GM18520 (cell line): ENCODE data around the gene TGFBR2.

Experiments
- ATAC-seq: cut with Tn5 transposase; IDR thresholded peaks from one replicate; pipeline ENCODE4 v1.9.1; 2021; ENCODE audit not compliant: unreplicated experiment

The TGFBR2 gene

GRCh38 chr3:30671527-30672286 is 65.3 kb downstream of the TGFBR2 start:
- no peak for ATAC-seq

- no peak for ATAC-seq
Observed at GRCh38 chr3:30672287-30672735, 65.9 kb downstream of the TGFBR2 start.

DNA sequence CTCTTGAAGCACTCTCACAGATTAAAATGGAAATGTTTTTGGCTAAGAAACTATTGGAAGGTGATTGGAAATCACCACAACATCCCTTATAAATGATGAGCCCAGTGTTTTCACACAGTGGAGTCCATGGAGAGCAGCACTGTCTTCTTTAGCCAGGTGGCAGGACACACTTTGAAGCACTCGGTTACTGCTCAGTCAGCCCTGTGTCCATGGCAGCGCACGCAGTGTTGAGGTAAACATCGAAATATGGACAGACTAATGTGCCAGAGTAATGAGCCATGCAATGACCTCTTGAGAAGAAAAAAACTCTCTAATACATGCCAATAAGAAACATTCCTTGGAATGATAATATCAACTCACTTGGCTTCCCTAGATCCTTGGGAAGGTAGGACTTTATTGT is 66.6 kb downstream of the TGFBR2 start:
- ATAC-seq = no peak

GRCh38 chr3:30673425-30674341 is 67.3 kb downstream of the TGFBR2 start:
- ATAC-seq = no peak

GRCh38 chr3:30675006-30675405 is 68.6 kb downstream of the TGFBR2 start:
- ATAC-seq = no peak

DNA sequence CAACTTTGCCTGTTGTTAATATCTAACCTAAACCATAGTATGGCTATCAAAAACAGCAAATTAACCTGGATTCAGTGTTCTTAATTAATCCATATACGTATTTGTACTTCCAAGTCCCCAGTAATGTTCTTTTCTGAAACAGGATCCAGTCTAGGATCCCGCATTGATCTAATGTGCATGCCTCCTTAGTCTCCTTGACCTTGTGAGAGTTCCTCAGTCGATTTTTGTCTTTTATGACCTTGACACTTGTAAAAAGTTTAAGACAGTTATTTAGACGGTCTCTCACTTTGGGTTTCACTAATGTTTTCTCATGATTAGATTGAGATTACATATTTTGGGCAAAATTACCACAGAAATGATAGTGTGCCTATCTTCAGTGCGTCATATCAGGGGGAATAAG is 69.4 kb downstream of the TGFBR2 start:
- ATAC-seq = no peak

DNA sequence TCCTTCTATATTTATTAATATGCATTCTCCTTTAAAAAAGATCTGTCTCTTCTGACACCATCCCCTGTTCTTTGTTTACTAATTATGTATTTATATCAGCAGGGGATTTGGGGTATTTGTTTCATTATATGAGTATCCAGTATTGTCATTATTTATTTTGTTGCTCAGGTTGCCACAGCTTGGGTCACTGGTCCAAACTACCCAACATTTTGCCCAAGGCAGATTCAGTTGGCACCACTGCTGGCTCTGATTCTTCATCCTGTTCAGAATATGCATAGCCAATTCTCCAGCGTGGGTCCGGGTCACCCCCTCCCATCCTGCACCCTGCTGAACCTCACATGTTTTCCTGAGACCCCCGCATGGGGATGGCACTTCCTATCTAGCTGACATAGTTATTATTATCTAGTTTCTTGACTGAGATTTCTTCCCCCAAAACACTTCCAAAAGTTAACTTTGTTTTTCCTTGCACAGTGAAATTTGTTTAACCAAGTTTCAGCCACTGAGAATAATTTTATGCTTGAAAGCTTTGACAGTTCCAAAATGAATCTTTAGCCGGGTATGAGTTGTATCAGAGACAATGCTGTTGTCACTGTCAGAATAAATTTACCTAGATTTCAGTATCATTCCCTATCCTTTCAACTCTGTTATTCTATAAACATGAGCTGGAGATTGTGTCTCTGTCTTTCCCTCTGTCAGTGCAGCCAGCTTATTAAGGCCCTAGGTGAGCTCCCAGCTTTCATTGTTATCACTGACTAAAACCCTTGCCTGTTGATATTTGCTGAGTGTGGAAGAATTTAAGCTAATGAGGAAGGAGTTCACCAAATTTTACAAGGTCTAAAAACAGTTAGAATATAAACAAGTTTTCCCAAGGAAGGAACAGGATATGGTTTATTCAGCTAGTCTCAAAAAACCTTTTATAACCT is 70.3 kb downstream of the TGFBR2 start:
- ATAC-seq = peak; percentile 56

DNA sequence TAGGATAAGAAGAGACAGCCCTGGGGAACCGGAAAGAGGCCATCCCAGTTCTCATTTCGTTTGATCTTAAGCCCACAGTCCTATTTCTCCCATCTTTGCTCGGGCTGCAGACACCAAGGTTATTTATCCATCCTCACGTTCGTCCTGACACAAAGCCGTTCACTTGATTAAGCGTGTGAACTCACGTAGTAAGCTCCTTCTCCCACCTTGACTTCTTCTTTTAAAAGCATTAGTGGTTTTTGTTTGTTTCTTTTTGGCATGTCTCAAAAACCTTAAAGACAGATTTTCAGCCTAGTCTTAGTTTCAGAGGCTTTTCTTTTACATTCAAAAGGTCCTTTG is 70.9 kb downstream of the TGFBR2 start:
- no peak for ATAC-seq

DNA sequence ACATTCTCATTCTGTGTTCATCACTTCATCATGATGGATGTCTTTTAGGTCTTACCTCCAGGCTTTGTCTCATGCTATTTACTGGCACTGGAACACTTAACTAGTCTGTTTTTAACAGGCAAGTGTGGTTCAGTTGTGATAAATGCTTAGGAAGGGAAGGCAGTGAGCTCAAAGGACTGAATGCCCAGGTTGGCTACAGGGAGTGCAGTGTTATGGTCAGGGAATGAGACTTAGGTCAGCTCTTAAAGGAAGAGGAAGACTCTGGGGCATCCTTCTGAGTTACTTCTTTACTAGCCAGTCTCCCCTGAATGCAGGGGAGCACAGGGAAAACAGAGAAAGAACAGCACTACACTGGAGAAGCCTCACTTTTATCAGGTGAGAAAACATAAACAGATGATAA is 72.6 kb downstream of the TGFBR2 start:
- no peak for ATAC-seq

DNA sequence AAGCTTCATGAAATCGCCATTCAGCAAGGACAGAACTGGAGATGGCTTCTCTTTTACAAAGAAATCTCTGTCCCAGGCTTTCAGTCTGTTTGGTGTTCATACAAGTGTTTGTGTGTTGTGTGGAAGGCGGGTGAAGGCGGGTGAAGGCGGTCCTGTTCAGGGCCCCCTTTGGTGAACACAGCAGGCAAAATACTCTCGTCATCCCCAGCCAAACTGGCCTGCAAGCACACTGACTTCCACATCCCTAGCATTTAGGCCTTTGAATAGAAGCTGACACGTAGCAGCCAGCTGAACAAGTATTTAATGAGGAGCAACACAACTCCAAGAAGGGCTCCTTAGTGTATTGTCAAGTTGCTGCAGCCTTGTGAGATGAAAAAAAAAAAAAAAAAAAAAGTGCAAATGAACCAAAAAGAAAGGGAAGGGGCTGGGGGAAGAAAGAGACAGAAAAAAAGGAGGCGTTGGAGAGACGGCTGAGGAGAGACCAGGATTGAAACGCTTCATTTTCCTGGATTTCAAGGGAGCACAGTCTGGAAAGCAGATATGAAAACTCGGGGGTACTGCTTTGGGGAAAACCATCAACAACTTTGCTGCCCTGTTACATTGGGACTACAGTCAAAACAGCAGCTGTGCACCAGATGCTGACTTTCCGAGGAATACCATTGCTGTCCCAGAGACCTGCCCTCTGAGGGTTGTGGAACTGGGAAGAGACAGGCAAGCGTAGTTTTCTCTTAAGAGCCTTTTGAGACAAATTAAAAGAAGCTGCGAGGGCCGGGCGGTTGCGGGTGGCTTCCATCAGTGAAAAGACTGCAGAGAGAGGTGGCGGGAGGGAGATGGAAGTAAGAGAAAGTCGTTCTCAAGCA is 74.6 kb downstream of the TGFBR2 start:
- ATAC-seq = no peak

GRCh38 chr3:30681649-30682211 is 75.3 kb downstream of the TGFBR2 start:
- ATAC-seq = no peak

- ATAC-seq = peak; percentile 66
Observed at GRCh38 chr3:30682434-30683155, 76.2 kb downstream of the TGFBR2 start.

DNA sequence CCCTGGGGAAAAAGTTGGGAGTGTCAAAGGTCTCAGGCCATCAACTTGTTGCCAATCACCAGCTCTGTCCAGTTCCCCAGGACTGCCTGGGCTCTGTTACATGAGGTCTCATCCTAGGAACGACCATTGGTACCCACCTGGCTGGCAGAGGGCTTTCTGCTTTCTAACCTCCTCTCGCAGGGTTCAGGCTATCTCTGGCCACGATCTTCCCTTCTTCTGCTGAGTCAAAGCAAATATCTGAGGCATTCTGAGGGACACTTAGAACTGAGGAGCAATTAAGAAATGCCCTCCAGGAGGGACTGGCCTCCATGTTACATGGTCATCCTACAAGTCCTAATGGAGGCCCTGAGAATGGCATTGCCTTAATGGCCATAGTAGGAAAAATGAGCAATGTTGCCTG is 77.4 kb downstream of the TGFBR2 start:
- no peak for ATAC-seq

DNA sequence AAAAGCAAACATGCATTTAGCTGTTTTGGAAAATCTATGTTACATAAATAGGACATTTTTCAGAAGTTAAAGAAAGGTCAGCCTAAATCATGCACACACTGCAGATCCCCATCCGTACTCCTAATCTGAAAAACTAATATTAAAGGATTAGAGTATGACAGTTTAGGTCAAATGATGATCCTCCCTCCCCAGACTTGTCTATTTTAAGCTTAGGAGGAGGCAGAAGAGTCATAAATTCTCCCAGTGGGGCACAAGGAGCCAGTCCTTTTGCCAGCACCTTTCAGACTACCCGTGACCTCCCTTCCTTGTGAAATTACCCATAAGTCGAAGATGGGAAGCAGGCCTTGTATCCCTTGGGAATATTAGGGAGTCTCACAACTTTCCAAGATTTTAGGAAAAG is 78.0 kb downstream of the TGFBR2 start:
- ATAC-seq = no peak

DNA sequence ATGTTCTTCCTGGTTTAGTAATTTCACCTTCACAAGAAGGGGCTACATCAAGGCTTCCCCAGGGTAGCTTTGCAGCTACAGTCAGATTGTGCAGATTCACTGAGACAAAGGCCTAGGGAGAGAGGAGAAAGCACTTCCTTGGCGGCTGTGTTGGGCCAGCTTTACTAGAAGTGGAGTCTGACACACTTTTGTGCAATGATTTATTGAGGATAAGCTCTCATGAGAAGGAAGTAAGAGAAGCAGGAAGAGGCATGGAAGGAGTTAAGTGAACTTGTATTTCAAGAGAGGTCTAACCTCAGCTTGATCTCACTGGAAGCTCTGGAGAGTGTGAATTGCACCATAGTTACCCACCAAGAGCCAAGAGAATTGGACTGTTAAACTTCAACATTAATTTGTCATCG is 78.9 kb downstream of the TGFBR2 start:
- ATAC-seq = no peak

DNA sequence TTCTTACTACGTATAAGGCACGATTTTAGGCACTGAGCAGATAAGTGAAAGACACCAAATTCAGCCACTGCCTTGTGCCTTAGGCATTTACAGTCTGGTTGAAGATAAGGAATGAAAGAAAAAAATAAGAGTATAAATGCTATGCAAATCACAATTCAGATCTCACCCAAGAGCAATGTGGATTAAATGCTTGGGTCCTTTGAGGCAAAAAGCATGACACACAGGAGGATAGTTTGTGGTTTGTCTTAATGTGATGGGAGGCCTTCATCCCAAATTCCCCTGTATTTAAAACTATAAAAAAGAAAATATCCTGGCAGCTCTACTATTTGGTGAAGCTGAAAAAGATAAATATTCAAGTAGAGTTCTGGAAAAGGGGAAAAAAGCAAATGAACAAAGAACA is 79.8 kb downstream of the TGFBR2 start:
- ATAC-seq = no peak

GRCh38 chr3:30686799-30687198 is 80.4 kb downstream of the TGFBR2 start:
- no peak for ATAC-seq

GRCh38 chr3:30687930-30688570 is 81.6 kb downstream of the TGFBR2 start:
- ATAC-seq = no peak
